Measurements from ENCODE around the gene TPRA1. TPM values are rescaled to one million over a fixed set of nuclear protein-coding genes. Genes with fewer than 3 reads are reported as not detected.

The TPRA1 gene
- total RNA-seq = 54.0 TPM

- no peaks in the 10 kb centered on the region for H3K27me3 ChIP-seq
- intact Hi-C loops (cut with DNase I) = no loop called here
- DNase-seq (ENCODE audit: extremely low spot score in 2 of 2) = peak in 1 of 2 donors; percentile 97
- TF ChIP-seq POLR2AphosphoS5 (IDR thresholded peaks at IDR 0.05; ENCODE audit: insufficient read depth in 1 of 2, low read depth in 1 of 2) (peak; percentile 84 to 87), POLR2A (IDR thresholded peaks at IDR 0.05) (peak in 1 of 2 donors; percentile 40), CTCF (IDR thresholded peaks at IDR 0.05) (peak in 1 of 3 experiments; percentile 19)
- peaks cover 47% of the 10 kb centered on the region for H3K4me1 ChIP-seq
- no peaks in the 10 kb centered on the region for H3K9me3 ChIP-seq
- H3K4me3 ChIP-seq = peak within 1 kb of the TSS; percentile 75 to 95
- H3K36me3 ChIP-seq = no peaks in the 10 kb centered on the region
- H3K27ac ChIP-seq = peak within 1 kb of the TSS; percentile 95
Measured at GRCh38 chr3:127590593-127591465, at the start of gene TPRA1. Gene TPRA1, minus strand, starts transcription at chr3:127590733. Its CDS starts 10,587 bp downstream, at chr3:127580146.

- H3K27me3 ChIP-seq = no peaks in the 10 kb centered on the region
- no peak for TF ChIP-seq POLR2AphosphoS5 (IDR thresholded peaks at IDR 0.05; ENCODE audit: insufficient read depth in 1 of 2, low read depth in 1 of 2)
- TF ChIP-seq CTCF (IDR thresholded peaks at IDR 0.05) = no peak
- TF ChIP-seq POLR2A (IDR thresholded peaks at IDR 0.05) = no peak
- no peaks in the 10 kb centered on the region for H3K36me3 ChIP-seq
- DNase-seq (ENCODE audit: extremely low spot score in 2 of 2) = no peak
- no peaks in the 10 kb centered on the region for H3K4me1 ChIP-seq
- H3K4me3 ChIP-seq = no peak overlapping the region
- no peaks in the 10 kb centered on the region for H3K9me3 ChIP-seq
- H3K27ac ChIP-seq = no peak overlapping the region
- intact Hi-C loops (cut with DNase I) = no loop called here
Measured at GRCh38 chr3:127640042-127640355, 49.5 kb upstream of the TPRA1 start.

GRCh38 chr3:127639173-127640041 is 48.9 kb upstream of the TPRA1 start:
- no peaks in the 10 kb centered on the region for H3K27me3 ChIP-seq
- H3K36me3 ChIP-seq = no peaks in the 10 kb centered on the region
- no peak overlapping the region for H3K4me3 ChIP-seq
- intact Hi-C loops (cut with DNase I) = no loop called here
- no peak for DNase-seq (ENCODE audit: extremely low spot score in 2 of 2)
- H3K4me1 ChIP-seq = no peaks in the 10 kb centered on the region
- H3K9me3 ChIP-seq = no peaks in the 10 kb centered on the region
- no peak overlapping the region for H3K27ac ChIP-seq
- no peak for TF ChIP-seq POLR2AphosphoS5 (IDR thresholded peaks at IDR 0.05; ENCODE audit: insufficient read depth in 1 of 2, low read depth in 1 of 2)
- no peak for TF ChIP-seq POLR2A (IDR thresholded peaks at IDR 0.05)
- TF ChIP-seq CTCF (IDR thresholded peaks at IDR 0.05) = no peak

GRCh38 chr3:127637971-127638370 is 47.4 kb upstream of the TPRA1 start:
- Histone ChIP-seq H3K4me3 (no peak overlapping the region), H3K4me1 (no peaks in the 10 kb centered on the region), H3K36me3 (no peaks in the 10 kb centered on the region), H3K27me3 (no peaks in the 10 kb centered on the region), H3K27ac (no peak overlapping the region), H3K9me3 (no peaks in the 10 kb centered on the region)
- TF ChIP-seq CTCF (IDR thresholded peaks at IDR 0.05) = no peak
- no peak for TF ChIP-seq POLR2A (IDR thresholded peaks at IDR 0.05)
- no peak for TF ChIP-seq POLR2AphosphoS5 (IDR thresholded peaks at IDR 0.05; ENCODE audit: insufficient read depth in 1 of 2, low read depth in 1 of 2)
- intact Hi-C loops (cut with DNase I) = no loop called here
- no peak for DNase-seq (ENCODE audit: extremely low spot score in 2 of 2)
